Retinal pigment epithelial cell (primary cell): ENCODE data around the gene SLIT1.

ENCODE experiments used
- DNase-seq: peaks from one replicate; pipeline ENCODE4 v3.0.0-alpha.2; 2010; ENCODE audit warnings: low read depth
- H3K4me3 ChIP-seq: 2 replicates; pipeline ENCODE4 v1.5.1; 2011; ENCODE audit warnings: mild to moderate bottlenecking, low read length, control low read depth, moderate library complexity
- TF ChIP-seq, protein P1 (sequence below): conservative IDR thresholded peaks from 2 replicates; pipeline ENCODE4 v1.5.1; 2011; ENCODE audit warnings: low read depth, low read length, control low read depth, inconsistent platforms

SLIT1 gene

DNA sequence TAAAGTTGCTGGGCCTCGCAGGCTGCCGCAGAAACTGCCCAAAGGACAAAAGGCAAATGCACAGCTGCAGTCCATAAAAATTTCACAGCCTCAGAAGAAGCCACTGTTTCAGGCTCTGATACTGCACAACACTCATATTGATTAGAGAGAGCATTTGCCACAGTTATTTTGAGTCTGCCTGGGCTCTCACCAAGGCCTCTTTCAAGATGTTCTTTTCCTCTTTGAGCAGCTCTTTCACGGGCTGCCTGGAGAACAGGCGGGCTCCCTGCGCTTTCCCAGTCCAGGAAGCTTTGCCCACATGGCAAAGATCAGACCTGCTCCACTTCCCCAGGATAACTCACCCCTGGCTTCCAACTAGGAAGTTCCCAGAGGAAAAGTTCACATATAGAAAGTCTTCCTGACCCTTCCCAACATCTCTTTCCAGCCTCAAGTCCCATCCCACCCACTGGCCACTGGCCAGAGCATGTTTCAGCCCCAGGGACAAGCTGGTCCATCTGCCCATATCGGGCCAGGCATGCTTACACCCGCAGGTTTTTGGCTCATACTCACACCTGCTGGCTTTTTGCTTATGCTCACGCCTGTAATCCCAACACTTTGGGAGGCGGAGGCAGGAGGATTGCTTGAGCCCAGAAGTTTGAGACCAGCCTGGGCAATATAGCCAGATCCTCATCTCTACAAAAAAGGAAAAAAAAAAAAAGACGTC lies 3.3 kb downstream of the SLIT1 start:
- no peak overlapping the region for H3K4me3 ChIP-seq
- TF ChIP-seq, protein P1, sequence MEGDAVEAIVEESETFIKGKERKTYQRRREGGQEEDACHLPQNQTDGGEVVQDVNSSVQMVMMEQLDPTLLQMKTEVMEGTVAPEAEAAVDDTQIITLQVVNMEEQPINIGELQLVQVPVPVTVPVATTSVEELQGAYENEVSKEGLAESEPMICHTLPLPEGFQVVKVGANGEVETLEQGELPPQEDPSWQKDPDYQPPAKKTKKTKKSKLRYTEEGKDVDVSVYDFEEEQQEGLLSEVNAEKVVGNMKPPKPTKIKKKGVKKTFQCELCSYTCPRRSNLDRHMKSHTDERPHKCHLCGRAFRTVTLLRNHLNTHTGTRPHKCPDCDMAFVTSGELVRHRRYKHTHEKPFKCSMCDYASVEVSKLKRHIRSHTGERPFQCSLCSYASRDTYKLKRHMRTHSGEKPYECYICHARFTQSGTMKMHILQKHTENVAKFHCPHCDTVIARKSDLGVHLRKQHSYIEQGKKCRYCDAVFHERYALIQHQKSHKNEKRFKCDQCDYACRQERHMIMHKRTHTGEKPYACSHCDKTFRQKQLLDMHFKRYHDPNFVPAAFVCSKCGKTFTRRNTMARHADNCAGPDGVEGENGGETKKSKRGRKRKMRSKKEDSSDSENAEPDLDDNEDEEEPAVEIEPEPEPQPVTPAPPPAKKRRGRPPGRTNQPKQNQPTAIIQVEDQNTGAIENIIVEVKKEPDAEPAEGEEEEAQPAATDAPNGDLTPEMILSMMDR = no peak
- DNase-seq = no peak

DNA sequence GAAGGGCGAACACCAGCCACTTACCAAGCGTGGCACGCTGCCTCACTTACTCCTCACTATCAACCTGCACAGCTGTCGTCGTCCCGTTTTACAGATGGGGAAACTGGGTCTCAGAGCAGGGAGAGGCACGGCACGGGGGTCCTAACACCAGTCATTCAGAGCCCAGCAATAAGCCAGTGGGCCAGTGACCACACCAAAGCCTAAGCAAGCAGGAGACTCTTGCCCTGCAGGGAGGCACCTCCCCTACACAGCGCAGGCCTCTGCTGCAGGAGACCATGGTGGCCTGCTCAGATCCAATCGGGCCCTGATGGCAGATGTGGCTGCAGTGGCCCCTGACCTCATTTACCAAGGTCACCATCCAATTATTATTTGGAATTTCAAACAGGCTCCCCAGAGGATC lies 4.8 kb downstream of the SLIT1 start:
- H3K4me3 ChIP-seq = no peak overlapping the region
- TF ChIP-seq, protein P1 = no peak
- no peak for DNase-seq

DNA sequence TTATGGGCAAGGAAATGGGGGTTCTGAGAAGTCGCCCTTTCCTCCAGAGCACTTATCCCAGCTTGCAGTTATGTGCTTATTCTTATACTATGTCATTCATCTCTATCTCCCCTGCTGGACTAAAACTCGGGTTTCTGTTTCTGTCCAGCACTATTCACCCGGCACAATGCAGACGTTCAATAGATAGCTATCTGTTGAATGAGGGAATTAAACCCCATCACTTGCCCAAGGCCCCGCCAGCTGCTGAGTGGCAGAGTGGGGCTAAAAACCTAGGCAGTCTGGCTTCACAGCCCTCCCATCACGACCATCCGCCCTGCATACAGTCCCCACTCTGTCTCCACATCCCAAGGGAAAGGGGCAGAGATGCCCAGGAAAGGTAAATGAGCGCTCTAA lies 5.4 kb downstream of the SLIT1 start:
- no peak overlapping the region for H3K4me3 ChIP-seq
- no peak for DNase-seq
- TF ChIP-seq, protein P1 = no peak

DNA sequence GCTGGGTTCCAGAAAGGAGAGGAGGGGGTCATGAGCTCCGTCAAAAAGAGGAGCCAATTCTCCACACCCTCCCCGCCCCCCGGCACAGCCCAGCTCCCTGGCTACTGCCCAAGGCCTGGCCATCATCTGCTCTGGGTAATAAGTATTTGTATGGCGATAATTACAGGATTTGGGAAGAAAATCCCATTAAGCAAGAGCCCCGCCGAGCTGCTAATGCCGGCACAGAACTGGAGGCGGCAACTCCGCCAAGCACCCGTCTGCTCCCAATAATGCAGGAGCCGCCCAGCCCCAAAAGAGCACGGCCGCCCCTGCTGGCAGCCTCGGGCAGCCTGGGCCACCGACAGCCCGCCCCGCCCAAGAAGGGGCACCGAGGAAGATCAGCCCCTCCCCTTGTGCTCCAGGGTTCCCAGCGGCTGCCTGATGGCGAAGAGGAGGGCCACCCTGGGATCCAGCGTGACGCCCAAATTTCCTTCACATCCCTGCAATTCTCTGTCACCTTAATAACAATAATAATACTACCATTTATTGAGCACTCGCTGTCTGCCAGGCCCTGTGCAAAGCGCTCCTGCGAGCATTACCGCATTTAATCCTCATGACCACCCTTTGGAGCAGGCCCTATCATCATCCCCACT lies 5.9 kb downstream of the SLIT1 start:
- no peak overlapping the region for H3K4me3 ChIP-seq
- TF ChIP-seq, protein P1 = peak; percentile 38

DNA sequence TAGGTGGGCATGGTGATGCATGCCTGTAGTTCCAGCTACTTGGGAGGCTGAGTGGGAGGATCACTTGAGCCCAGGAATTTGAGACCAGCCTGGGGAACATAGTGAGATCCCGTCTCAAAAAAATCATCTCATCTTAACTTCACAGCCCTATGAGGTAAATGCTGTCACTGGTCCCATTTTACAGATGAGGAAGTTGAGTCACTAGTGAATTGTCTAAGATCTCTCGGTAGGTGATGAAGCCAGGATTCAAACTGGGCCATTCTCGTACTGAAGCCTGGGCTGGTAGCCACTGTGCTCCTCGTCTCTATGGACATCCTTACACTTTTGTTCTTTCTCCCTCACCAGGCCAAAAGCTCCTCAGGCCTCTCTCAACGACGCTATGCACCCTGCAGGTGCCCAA lies 6.4 kb downstream of the SLIT1 start:
- no peak overlapping the region for H3K4me3 ChIP-seq
- no peak for DNase-seq
- TF ChIP-seq, protein P1 = no peak

More for the DNA sequence above, 5.9 kb downstream of the SLIT1 start:
- no peak for DNase-seq

DNA sequence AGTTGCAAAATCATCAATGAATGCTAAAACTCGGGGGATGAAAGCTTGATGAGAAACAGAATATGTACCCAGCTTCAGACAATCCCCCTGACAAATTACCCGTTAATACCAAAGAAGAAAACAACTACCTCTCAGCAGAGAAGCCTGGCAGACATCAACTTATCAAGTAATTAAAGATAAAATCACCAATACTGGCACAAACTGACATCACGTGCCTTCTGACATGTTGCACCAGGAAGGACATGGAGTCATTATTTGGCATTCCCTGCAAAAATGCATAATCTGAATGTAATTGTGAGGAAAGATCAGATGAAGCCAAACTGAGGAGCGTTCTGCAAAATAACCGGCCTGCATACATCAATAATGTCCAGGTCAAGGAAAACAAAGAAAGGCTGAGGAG lies 7.7 kb downstream of the SLIT1 start:
- no peak overlapping the region for H3K4me3 ChIP-seq
- TF ChIP-seq, protein P1 = no peak
- no peak for DNase-seq

DNA sequence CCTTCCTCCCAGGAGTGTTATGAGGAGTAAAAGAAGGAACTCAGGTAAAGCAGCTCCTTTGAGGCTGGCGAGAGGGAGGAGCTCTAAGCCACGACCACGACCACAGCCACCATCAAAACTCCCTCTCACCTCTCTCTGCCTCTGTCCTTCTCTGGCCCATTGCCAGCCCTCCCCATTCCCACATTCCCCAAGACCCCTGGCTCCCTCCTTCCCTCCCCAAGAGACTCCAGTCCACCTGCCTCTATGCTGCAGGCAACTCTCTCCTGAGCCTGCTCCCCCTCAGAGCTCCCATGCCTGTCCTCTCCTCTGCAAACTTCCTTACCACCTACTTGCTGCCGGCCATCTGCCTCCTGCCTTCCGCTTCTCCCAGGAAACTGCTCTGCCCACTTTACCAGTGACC lies 9.5 kb downstream of the SLIT1 start:
- no peak overlapping the region for H3K4me3 ChIP-seq
- TF ChIP-seq, protein P1 = no peak
- DNase-seq = no peak
